Cardiac fibroblast (primary cell): ENCODE data around the gene PCSK5.

Experiments
- DNase-seq, 2 donors: peaks; one replicate each; pipeline versions ENCODE4 v3.0.0 to v3.0.0-alpha.2; 2010; ENCODE audit warnings: low read depth in 2 of 2
- H3K4me3 ChIP-seq, 2 donors: replicated peaks in 1 of 2; 1 replicate in 1 of 2; 2 replicates in 1 of 2; pipeline ENCODE4 v1.5.1; 2011; ENCODE audit warnings: low read depth in 2 of 2, low read length in 2 of 2, mild to moderate bottlenecking in 2 of 2, moderate library complexity in 1 of 2
- CTCF ChIP-seq: IDR thresholded peaks from one replicate; pipeline ENCODE4 v1.5.1; 2011; ENCODE audit warnings: low read depth, mild to moderate bottlenecking, low read length, inconsistent platforms

PCSK5 gene

GRCh38 chr9:75885652-75886051 lies 4.8 kb upstream of the PCSK5 start:
- TF ChIP-seq CTCF = no peak
- DNase-seq = no peak
- H3K4me3 ChIP-seq = no peak overlapping the region

DNA sequence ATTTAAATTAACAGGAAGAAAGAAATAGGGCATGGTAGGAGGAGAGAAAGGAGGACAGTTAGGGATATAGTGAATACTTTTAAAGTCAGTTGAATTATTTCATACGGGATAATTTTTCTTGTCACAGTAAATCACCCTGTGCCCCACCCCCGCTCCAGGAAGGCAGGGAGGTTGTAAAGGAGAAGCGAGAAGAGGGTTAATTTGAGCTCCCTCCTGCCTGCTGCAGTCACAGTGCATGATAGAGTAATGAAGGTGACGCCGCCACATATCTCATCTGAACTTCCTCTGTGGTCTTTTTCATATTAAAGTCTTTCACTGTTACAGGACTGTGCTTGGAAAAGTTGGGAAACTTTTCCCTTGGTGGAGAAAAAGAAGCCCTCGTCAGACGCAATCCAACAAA lies 896 bp upstream of the PCSK5 start:
- no peak for DNase-seq
- TF ChIP-seq CTCF = no peak

DNA sequence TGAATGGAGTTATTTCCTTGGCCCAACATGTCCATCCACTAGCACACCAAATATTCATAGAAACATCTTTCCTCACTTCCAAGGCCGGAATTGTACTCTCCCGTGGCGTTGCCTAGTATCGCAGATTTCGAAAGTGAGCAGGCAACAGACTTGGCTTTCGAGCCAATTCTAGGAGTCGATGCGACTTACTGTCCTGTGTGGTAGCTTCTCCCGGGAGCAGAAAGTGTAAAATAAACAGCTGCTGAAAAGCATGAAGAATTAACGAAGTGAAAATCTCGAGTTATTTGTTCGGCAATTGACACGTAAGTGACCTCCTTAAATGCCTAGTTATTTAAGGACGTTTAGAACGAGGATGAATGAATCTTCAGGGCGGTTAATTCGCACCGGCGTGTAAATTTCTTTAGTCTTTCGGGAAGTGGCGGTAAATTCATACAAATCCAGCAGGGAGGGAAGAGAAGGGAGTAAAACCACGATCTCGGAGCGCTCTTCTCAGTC lies 449 bp upstream of the PCSK5 start:
- peak; percentile 71 to 79 for DNase-seq
- TF ChIP-seq CTCF = no peak
- H3K4me3 ChIP-seq = peak overlapping the region; percentile 66 to 75

More for the DNA sequence above, 896 bp upstream of the PCSK5 start:
- H3K4me3 ChIP-seq = peak overlapping the region; percentile 66 to 75

DNA sequence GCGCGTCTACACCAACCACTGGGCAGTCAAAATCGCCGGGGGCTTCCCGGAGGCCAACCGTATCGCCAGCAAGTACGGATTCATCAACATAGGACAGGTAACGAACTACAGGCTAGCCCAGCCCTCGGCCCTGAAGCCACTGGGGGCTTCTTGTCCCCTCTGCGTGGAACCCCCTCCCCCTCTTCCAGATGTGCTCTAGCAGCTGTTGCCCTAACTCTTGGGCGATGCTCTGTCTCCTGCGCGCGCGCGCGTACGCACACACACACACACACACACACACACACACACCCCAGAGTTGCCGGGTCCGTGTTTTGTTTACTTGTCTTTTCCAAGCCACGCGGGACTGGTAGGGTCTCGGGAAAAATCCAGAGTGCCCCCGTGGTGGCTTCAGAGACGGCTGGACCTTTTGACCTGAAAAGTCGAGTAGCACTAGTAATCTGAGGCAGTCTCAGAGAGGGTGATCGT lies 836 bp downstream of the PCSK5 start:
- TF ChIP-seq CTCF = no peak
- peak overlapping the region; percentile 66 to 75 for H3K4me3 ChIP-seq
- peak; percentile 56 to 59 for DNase-seq

- TF ChIP-seq CTCF = no peak
- peak; percentile 31 to 39 for DNase-seq
- peak overlapping the region; percentile 66 to 75 for H3K4me3 ChIP-seq
Observed at GRCh38 chr9:75891771-75892215, 1.3 kb downstream of the PCSK5 start.

DNA sequence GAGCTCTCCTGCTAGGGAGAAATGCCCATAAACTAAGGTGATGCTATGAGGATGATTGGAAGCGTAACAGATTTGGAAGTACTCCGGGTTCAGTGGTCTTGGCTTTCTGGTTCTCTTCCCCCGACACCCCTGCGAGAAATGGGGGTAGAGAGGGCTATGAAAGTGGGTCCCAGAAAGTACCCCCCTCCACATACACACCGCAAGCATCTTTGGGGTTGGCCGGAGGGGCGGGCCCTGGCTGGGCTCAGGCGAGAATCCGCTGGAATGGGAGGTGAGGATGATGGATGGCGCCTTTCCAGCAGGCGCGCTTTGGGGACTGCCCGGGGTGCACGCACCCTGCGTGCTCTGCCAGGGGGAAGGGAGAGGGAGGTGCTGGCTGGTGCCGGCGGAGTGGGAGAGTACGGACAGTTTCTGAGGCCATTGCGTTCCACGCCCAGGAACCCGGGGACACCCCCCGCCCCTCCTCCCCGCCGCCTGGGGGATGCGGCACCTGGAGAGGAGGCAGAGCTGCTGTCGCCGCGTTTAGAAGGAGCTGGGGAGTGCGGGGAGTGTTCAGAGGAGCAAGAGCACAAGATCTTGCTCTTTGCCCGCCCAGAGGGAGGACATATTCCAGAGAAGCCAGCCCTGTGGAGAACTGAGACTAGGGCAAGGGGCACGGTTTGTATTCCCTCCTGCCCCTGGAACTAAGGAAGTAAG lies 1.9 kb downstream of the PCSK5 start:
- no peak for TF ChIP-seq CTCF
- peak overlapping the region; percentile 66 to 75 for H3K4me3 ChIP-seq
- DNase-seq = peak; percentile 17 to 34
